ENCODE results near the gene PYM1.

The PYM1 gene

DNA sequence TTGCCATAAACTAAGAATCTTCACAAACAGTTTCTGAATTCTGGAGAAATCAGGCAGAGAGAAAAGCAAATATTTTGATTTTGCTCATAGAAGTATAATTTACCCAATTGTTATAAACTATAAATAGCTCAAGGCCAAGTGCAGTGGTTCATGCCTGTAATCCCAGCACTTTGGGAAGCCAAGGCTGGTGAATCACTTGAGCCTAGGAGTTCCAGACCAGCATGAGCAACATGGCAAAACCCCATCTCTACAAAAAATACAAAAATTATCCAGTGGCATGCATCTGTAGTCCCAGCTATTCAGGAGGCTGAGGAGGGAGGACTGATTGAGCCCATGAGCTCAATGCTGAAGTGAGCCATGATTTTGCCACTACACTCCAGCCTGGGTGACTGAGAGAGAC lies 65.4 kb downstream of the PYM1 start:
- no peak for DNase-seq (ENCODE audit: low read depth)
- TF ChIP-seq, protein P1, sequence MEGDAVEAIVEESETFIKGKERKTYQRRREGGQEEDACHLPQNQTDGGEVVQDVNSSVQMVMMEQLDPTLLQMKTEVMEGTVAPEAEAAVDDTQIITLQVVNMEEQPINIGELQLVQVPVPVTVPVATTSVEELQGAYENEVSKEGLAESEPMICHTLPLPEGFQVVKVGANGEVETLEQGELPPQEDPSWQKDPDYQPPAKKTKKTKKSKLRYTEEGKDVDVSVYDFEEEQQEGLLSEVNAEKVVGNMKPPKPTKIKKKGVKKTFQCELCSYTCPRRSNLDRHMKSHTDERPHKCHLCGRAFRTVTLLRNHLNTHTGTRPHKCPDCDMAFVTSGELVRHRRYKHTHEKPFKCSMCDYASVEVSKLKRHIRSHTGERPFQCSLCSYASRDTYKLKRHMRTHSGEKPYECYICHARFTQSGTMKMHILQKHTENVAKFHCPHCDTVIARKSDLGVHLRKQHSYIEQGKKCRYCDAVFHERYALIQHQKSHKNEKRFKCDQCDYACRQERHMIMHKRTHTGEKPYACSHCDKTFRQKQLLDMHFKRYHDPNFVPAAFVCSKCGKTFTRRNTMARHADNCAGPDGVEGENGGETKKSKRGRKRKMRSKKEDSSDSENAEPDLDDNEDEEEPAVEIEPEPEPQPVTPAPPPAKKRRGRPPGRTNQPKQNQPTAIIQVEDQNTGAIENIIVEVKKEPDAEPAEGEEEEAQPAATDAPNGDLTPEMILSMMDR (IDR thresholded peaks at IDR 0.05; ENCODE audit: low read depth, low read length, missing control alignments): no peak
- H3K4me3 ChIP-seq (ENCODE audit: low read depth, low read length): no peak overlapping the region

DNA sequence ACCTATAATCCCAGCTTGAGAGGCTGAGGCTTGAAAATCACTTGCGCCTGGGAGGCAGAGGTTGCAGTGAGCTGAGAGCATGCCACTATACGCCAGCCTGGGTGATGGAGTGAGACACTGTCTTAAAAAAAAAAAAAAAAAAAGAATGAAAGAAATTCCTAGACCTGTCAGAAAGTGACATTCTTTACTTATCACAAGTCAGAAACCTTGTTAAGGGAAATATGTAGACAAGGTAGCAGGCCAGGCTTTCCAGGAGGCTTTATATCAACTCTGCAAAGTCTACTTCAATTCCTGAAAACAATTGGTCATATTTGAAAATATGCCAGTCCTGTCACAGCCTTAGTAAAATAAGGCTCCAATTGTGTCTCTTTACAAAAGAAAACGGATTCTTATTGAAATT lies 65.8 kb downstream of the PYM1 start:
- no peak overlapping the region for H3K4me3 ChIP-seq (ENCODE audit: low read depth, low read length)
- no peak for DNase-seq (ENCODE audit: low read depth)
- TF ChIP-seq, protein P1 (IDR thresholded peaks at IDR 0.05; ENCODE audit: low read depth, low read length, missing control alignments): no peak

DNA sequence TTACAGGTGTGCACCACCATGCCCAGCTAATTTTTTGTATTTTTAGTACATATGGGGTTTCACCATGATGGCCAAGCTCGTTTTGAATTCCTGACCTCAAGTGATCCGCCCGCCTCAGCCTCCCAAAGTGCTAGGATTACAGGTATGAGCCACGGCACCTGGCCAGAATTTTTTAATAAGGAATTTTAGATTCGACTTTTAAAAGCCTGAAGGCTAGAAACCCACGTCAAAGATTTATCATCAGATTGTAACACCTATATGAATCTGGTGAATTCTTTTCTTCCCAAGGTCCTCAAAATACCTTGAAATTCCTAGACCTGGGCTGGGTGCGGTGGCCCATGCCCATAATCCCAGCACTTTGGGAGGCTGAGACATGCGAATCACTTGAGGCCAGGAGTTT lies 66.3 kb downstream of the PYM1 start:
- no peak for DNase-seq (ENCODE audit: low read depth)
- H3K4me3 ChIP-seq (ENCODE audit: low read depth, low read length): no peak overlapping the region
- TF ChIP-seq, protein P1 (IDR thresholded peaks at IDR 0.05; ENCODE audit: low read depth, low read length, missing control alignments): no peak

DNA sequence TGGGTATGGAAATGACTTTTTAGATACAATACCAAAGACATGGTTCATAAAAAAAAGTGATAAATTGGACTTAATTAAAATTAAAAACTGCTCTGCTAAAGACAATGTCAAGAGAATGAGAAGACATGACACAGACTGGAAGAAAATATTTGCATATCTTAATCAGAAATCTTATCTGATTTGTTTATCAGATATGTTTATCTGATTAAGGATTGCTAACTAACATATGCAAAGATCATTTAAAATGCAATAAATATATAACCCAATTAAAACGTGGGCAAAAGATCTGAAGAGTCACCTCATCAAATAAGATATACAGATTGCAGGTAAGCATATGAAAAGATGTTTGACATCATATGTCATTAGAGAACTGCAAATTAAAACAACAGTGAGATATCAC lies 75.0 kb downstream of the PYM1 start:
- no peak for DNase-seq (ENCODE audit: low read depth)
- TF ChIP-seq, protein P1 (IDR thresholded peaks at IDR 0.05; ENCODE audit: low read depth, low read length, missing control alignments): no peak
- no peak overlapping the region for H3K4me3 ChIP-seq (ENCODE audit: low read depth, low read length)

Data from GM12864 (cell line).